GM12878 (cell line): ENCODE data around the gene GCNT2. TPM values are rescaled to one million over a fixed set of nuclear protein-coding genes. Genes with fewer than 3 reads are reported as not detected.

Source experiments
- ATAC-seq: fragments of 200-7000 bp; cut with Tn5 transposase; 3 replicates; pipeline ENCODE4 v1.9.1; 2020; ENCODE audit warnings: mild to moderate bottlenecking, moderate library complexity
- BruUV-seq: library from RNA; stranded (reverse); fragments of 400-500 nt; replicated peaks from 2 replicates; lab custom pipeline; 2021; lab: Mats Ljungman, UMichigan
- CTCF ChIA-PET: fragments of 300-600 bp; sonication (Branson Sonifier 250); formaldehyde crosslinking; extraction: SDS; loops from one replicate; lab custom pipeline; 2021; ENCODE audit warnings: inconsistent platforms; lab: Yijun Ruan, JAX
- POLR2A ChIA-PET: fragments of 350-600 bp; formaldehyde crosslinking; extraction: SDS; loops from one replicate; lab custom pipeline; 2021; ENCODE audit warnings: inconsistent platforms; lab: Charles Lee
- RAD21 ChIA-PET: fragments of 300-600 bp; sonication (Branson Sonifier 250); formaldehyde crosslinking; loops from one replicate; lab custom pipeline; 2023; ENCODE audit warnings: antibody characterized with exemption; ENCODE audit not compliant: unreplicated experiment; lab: Charles Lee
- SMC1A ChIA-PET: fragments of 300-600 bp; sonication (Branson Sonifier 250); formaldehyde crosslinking; loops from one replicate; lab custom pipeline; 2023; ENCODE audit not compliant: unreplicated experiment, uncharacterized antibody; lab: Charles Lee
- DNase-seq: peaks from one replicate; pipeline ENCODE4 v3.0.0-alpha.2; 2011; ENCODE audit warnings: low read depth, low spot score
- FAIRE-seq: peaks from 3 replicates; lab custom pipeline; 2011; peaks lifted over from hg19 to GRCh38; lab: Jason Lieb, UNC
- H2AFZ ChIP-seq: 2 replicates; pipeline ENCODE4 v1.6.0; 2011; ENCODE audit warnings: low read depth, low read length, control low read depth; ENCODE audit not compliant: control insufficient read depth
- H3K27ac ChIP-seq: 2 replicates; pipeline ENCODE4 v1.5.1; 2011; ENCODE audit warnings: control low read depth; ENCODE audit not compliant: control insufficient read depth, insufficient read depth
- H3K27me3 ChIP-seq, 2 experiments: replicated peaks in 1 of 2; 2 replicates each; pipeline versions ENCODE4 v1.6.0 to v1.6.1; 2011; ENCODE audit warnings: low read length in 1 of 2; ENCODE audit not compliant: control insufficient read depth in 2 of 2, insufficient read depth in 2 of 2
- H3K36me3 ChIP-seq, 2 experiments: 2 replicates each; pipeline ENCODE4 v1.5.1; 2011; ENCODE audit warnings: low read length in 1 of 2; ENCODE audit not compliant: control insufficient read depth in 2 of 2, insufficient read depth in 2 of 2
- H3K4me1 ChIP-seq: 2 replicates; pipeline ENCODE4 v1.6.1; 2011; ENCODE audit warnings: mild to moderate bottlenecking, low read length, moderate library complexity, mixed read lengths; ENCODE audit not compliant: control insufficient read depth, insufficient read depth
- H3K4me2 ChIP-seq: 2 replicates; pipeline ENCODE4 v1.6.0; 2011; ENCODE audit warnings: control low read depth; ENCODE audit not compliant: control insufficient read depth, insufficient read depth
- H3K4me3 ChIP-seq: fragments of 200-600 bp; sonication (generic); 2 replicates; pipeline ENCODE4 v1.5.1; 2016
- H3K79me2 ChIP-seq: 2 replicates; pipeline ENCODE4 v1.6.0; 2011; ENCODE audit warnings: low read length; ENCODE audit not compliant: control insufficient read depth, insufficient read depth
- H3K9ac ChIP-seq: 2 replicates; pipeline ENCODE4 v1.8.0; 2011; ENCODE audit warnings: low read length, control low read depth, mixed read lengths; ENCODE audit not compliant: control insufficient read depth, insufficient read depth
- H3K9me3 ChIP-seq: replicated peaks from 3 replicates; pipeline ENCODE4 v1.5.1; 2011; ENCODE audit warnings: mild to moderate bottlenecking, low read length; ENCODE audit not compliant: control insufficient read depth, insufficient read depth
- H4K20me1 ChIP-seq: 2 replicates; pipeline ENCODE4 v1.6.0; 2011; ENCODE audit not compliant: control insufficient read depth, insufficient read depth
- BMI1 ChIP-seq: fragments of 450-650 bp; IDR thresholded peaks from 2 replicates; pipeline ENCODE4 v1.6.1; 2016; ENCODE audit warnings: mild to moderate bottlenecking, moderate library complexity, borderline replicate concordance
- IRF4 ChIP-seq: IDR thresholded peaks from 2 replicates; pipeline ENCODE4 v1.6.1; 2011; ENCODE audit warnings: low read depth, low read length
- NFIC ChIP-seq: IDR thresholded peaks from 2 replicates; pipeline ENCODE4 v1.6.1; 2012; ENCODE audit warnings: low read depth, mild to moderate bottlenecking, inconsistent platforms, low read length, moderate library complexity
- POLR2A ChIP-seq: IDR thresholded peaks from 2 replicates; pipeline ENCODE4 v1.6.1; 2011; ENCODE audit warnings: low read depth, mild to moderate bottlenecking, low read length
- RELA ChIP-seq: fragments of 450-650 bp; IDR thresholded peaks from 2 replicates; pipeline ENCODE4 v1.8.0; 2014; ENCODE audit warnings: borderline replicate concordance; ENCODE audit not compliant: partially characterized antibody
- REST ChIP-seq: IDR thresholded peaks from 2 replicates; pipeline ENCODE4 v1.6.1; 2012; ENCODE audit warnings: mild to moderate bottlenecking, low read depth, low read length
- SMAD1 ChIP-seq: fragments of 450-650 bp; IDR thresholded peaks from 2 replicates; pipeline ENCODE4 v1.6.1; 2018; ENCODE audit warnings: mild to moderate bottlenecking, low read depth; ENCODE audit not compliant: partially characterized antibody
- YBX1 ChIP-seq: fragments of 450-650 bp; IDR thresholded peaks from 2 replicates; pipeline ENCODE4 v1.6.1; 2016; ENCODE audit warnings: antibody characterized with exemption
- WGBS: methylation state at CpG from one replicate; pipeline ENCODE4 v1.1.6; 2016; ENCODE audit warnings: low lambda C conversion rate; ENCODE audit not compliant: insufficient replicate concordance, insufficient coverage; ENCODE audit errors: missing lambda C conversion rate; 5-methylcytosine and 5-hydroxymethylcytosine counted together
- in situ Hi-C: fragments of 300-500 bp; cut with MboI; formaldehyde crosslinking; loops from 9 replicates; pipeline ENCODE4 v1.14.3; 2018; ENCODE audit warnings: mixed read lengths
- intact Hi-C: fragments of 100-400 bp; cut with micrococcal nuclease; formaldehyde crosslinking; loops from one replicate; pipeline ENCODE4 v1.14.2; 2022; ENCODE audit not compliant: unreplicated experiment
- polyA plus RNA-seq, 11 experiments: library from polyadenylated mRNA; depleted of rRNA in 4 of 11; unstranded in 6 of 11; stranded (reverse) in 5 of 11; fragments of >200 nt; fragmentation: Nextera tagmentation in 4 of 11; fragmentation: Illumina TruSeq in 1 of 11; extraction: Ambion mirVana in 4 of 11; extraction: Trizol in 1 of 11; gene quantifications; 1 replicate in 1 of 11; 2 replicates in 10 of 11; pipeline versions ENCODE4 v1.2.1 to v1.2.3, GENCODE V29; 2011 to 2016; ENCODE audit warnings: inconsistent platforms in 2 of 11, missing spikeins in 2 of 11, low read depth in 1 of 11
- small RNA-seq: library from RNA; depleted of rRNA; stranded (forward); fragments of <200 nt; gene quantifications from one replicate; pipeline ENCODE3, GENCODE V24; 2014
- total RNA-seq, 4 experiments: library from RNA; depleted of rRNA in 3 of 4; stranded (reverse); fragments of >200 nt in 3 of 4; fragmentation: Illumina TruSeq in 1 of 4; extraction: Trizol in 1 of 4; gene quantifications; 2 replicates each; pipeline versions ENCODE4 v1.2.1 to v1.2.3, GENCODE V29; 2013 to 2021
- TF ChIP-seq, protein P1 (sequence below): IDR thresholded peaks from 2 replicates; pipeline ENCODE4 v1.6.1; 2011; ENCODE audit warnings: low read depth, low read length, improper control_type of control experiment, borderline replicate concordance

The GCNT2 gene
- total and polyA plus RNA-seq, 10 of the 15 experiments (the other 5 are each of a cell fraction or from before 2014, with no cell fraction given), result 5.0 to 21.6 (median 11.9) TPM

GRCh38 chr6:10678456-10678855 lies 157.3 kb downstream of the GCNT2 start:
- ChIA-PET POLR2A (no interaction called here), CTCF (no interaction called here), RAD21 (no interaction called here), SMC1A (no interaction called here)
- Histone ChIP-seq H2AFZ (no peak overlapping the region), H3K27me3 (no peaks in the 10 kb centered on the region), H3K36me3 (no peaks in the 10 kb centered on the region), H3K4me1 (no peaks in the 10 kb centered on the region), H3K9me3 (no peaks in the 10 kb centered on the region), H3K9ac (no peak overlapping the region), H4K20me1 (no peaks in the 10 kb centered on the region), H3K27ac (no peak overlapping the region), H3K4me2 (no peak overlapping the region), H3K79me2 (no peaks in the 10 kb centered on the region), H3K4me3 (no peak overlapping the region)
- FAIRE-seq (no peak), DNase-seq (no peak), ATAC-seq (no peak)
- no peak for TF ChIP-seq RELA
- no peak for TF ChIP-seq NFIC
- no peak for TF ChIP-seq YBX1
- TF ChIP-seq, protein P1, sequence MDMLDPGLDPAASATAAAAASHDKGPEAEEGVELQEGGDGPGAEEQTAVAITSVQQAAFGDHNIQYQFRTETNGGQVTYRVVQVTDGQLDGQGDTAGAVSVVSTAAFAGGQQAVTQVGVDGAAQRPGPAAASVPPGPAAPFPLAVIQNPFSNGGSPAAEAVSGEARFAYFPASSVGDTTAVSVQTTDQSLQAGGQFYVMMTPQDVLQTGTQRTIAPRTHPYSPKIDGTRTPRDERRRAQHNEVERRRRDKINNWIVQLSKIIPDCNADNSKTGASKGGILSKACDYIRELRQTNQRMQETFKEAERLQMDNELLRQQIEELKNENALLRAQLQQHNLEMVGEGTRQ, result no peak
- TF ChIP-seq POLR2A, result no peak
- no peak for TF ChIP-seq BMI1
- no peak for TF ChIP-seq IRF4
- no peak for TF ChIP-seq REST
- no peak for TF ChIP-seq SMAD1
- in situ Hi-C loops, result no loop called here
- 61% methylated on average over 4 of the region's 4 CpGs for WGBS
- intact Hi-C loops, result no loop called here
- no TSS peak for BruUV-seq

Small RNA genes lying within 50 kb of the gene (small RNA-seq; reads per million reads assigned to genes)
- not detected for gene RF00019

Other genes with a start within 250 kb of the GCNT2 start
- gene TFAP2A, start 106.3 kb upstream of the GCNT2 start, total RNA-seq (2014; rRNA removed), result 0.06 TPM in 1 of 2 replicates, not detected in the other
- 0.23 TPM in 1 of 2 replicates, not detected in the other for gene TFAP2A, start 106.3 kb upstream of the GCNT2 start, total RNA-seq (2014; rRNA removed; fragmentation: Illumina TruSeq; extraction: Trizol)
- 0.21 and 0.46 TPM in 2 replicates for gene TFAP2A, start 106.3 kb upstream of the GCNT2 start, total RNA-seq (2021)
- gene TFAP2A, start 106.3 kb upstream of the GCNT2 start, polyA plus RNA-seq (2011; rRNA removed), result 0.32 and 0.33 TPM in 2 replicates
- 0.06 and 0.21 TPM in 2 replicates for gene TFAP2A, start 106.3 kb upstream of the GCNT2 start, polyA plus RNA-seq (2014; fragmentation: Illumina TruSeq; extraction: Trizol)
- under 1 TPM in 1 of 2 experiments, not detected in 1; 0.05 TPM for gene TFAP2A, start 106.3 kb upstream of the GCNT2 start, polyA plus RNA-seq (2014; fragmentation: Nextera tagmentation; extraction: Ambion mirVana)
- 0.14 TPM in 1 of 2 replicates, not detected in the other for gene TFAP2A, start 106.3 kb upstream of the GCNT2 start, polyA plus RNA-seq (2014; rRNA removed)
- gene TFAP2A, start 106.3 kb upstream of the GCNT2 start, polyA plus RNA-seq (2016; fragmentation: Nextera tagmentation; extraction: Ambion mirVana), result not detected
- 2.7 and 3.3 TPM in 2 replicates for gene C6orf52, start 173.3 kb downstream of the GCNT2 start, total RNA-seq (2014; rRNA removed)
- gene C6orf52, start 173.3 kb downstream of the GCNT2 start, total RNA-seq (2014; rRNA removed; fragmentation: Illumina TruSeq; extraction: Trizol), result 2.8 and 4.1 TPM in 2 replicates
- 3.0 and 3.2 TPM in 2 replicates for gene C6orf52, start 173.3 kb downstream of the GCNT2 start, total RNA-seq (2021)
- gene C6orf52, start 173.3 kb downstream of the GCNT2 start, polyA plus RNA-seq (2011; rRNA removed), result 5.5 and 6.0 TPM in 2 replicates
- gene C6orf52, start 173.3 kb downstream of the GCNT2 start, polyA plus RNA-seq (2014; fragmentation: Illumina TruSeq; extraction: Trizol), result 4.3 and 5.7 TPM in 2 replicates
- gene C6orf52, start 173.3 kb downstream of the GCNT2 start, polyA plus RNA-seq (2014; fragmentation: Nextera tagmentation; extraction: Ambion mirVana), result 10 to 100 TPM; 13.1 to 15.1 TPM
- gene C6orf52, start 173.3 kb downstream of the GCNT2 start, polyA plus RNA-seq (2014; rRNA removed), result 1.7 and 2.9 TPM in 2 replicates
- gene C6orf52, start 173.3 kb downstream of the GCNT2 start, polyA plus RNA-seq (2016; fragmentation: Nextera tagmentation; extraction: Ambion mirVana), result 1 to 10 TPM; 7.4 to 9.3 TPM
- 26.3 and 27.4 TPM in 2 replicates for gene PAK1IP1, start 173.6 kb downstream of the GCNT2 start, total RNA-seq (2014; rRNA removed)
- 43.8 and 44.1 TPM in 2 replicates for gene PAK1IP1, start 173.6 kb downstream of the GCNT2 start, total RNA-seq (2014; rRNA removed; fragmentation: Illumina TruSeq; extraction: Trizol)
- gene PAK1IP1, start 173.6 kb downstream of the GCNT2 start, total RNA-seq (2021), result 25.9 and 26.0 TPM in 2 replicates
- 36.6 and 46.4 TPM in 2 replicates for gene PAK1IP1, start 173.6 kb downstream of the GCNT2 start, polyA plus RNA-seq (2011; rRNA removed)
- gene PAK1IP1, start 173.6 kb downstream of the GCNT2 start, polyA plus RNA-seq (2014; fragmentation: Illumina TruSeq; extraction: Trizol), result 51.4 and 58.8 TPM in 2 replicates
- 10 to 100 TPM; 86.1 to 98.5 TPM for gene PAK1IP1, start 173.6 kb downstream of the GCNT2 start, polyA plus RNA-seq (2014; fragmentation: Nextera tagmentation; extraction: Ambion mirVana)
- 23.3 and 26.2 TPM in 2 replicates for gene PAK1IP1, start 173.6 kb downstream of the GCNT2 start, polyA plus RNA-seq (2014; rRNA removed)
- 10 to 100 TPM; 71.0 to 73.0 TPM for gene PAK1IP1, start 173.6 kb downstream of the GCNT2 start, polyA plus RNA-seq (2016; fragmentation: Nextera tagmentation; extraction: Ambion mirVana)
- gene TMEM14C, start 201.7 kb downstream of the GCNT2 start, total RNA-seq (2014; rRNA removed), result 72.9 and 80.4 TPM in 2 replicates
- gene TMEM14C, start 201.7 kb downstream of the GCNT2 start, total RNA-seq (2014; rRNA removed; fragmentation: Illumina TruSeq; extraction: Trizol), result 66.0 and 71.7 TPM in 2 replicates
- gene TMEM14C, start 201.7 kb downstream of the GCNT2 start, total RNA-seq (2021), result 67.1 and 75.1 TPM in 2 replicates
- gene TMEM14C, start 201.7 kb downstream of the GCNT2 start, polyA plus RNA-seq (2011; rRNA removed), result 164 and 234 TPM in 2 replicates
- gene TMEM14C, start 201.7 kb downstream of the GCNT2 start, polyA plus RNA-seq (2014; fragmentation: Illumina TruSeq; extraction: Trizol), result 87.2 and 98.3 TPM in 2 replicates
- gene TMEM14C, start 201.7 kb downstream of the GCNT2 start, polyA plus RNA-seq (2014; fragmentation: Nextera tagmentation; extraction: Ambion mirVana), result 100 to 1,000 TPM; 169 to 224 TPM
- 77.9 and 103 TPM in 2 replicates for gene TMEM14C, start 201.7 kb downstream of the GCNT2 start, polyA plus RNA-seq (2014; rRNA removed)
- 100 to 1,000 TPM; 199 to 207 TPM for gene TMEM14C, start 201.7 kb downstream of the GCNT2 start, polyA plus RNA-seq (2016; fragmentation: Nextera tagmentation; extraction: Ambion mirVana)
- gene TMEM14B, start 226.5 kb downstream of the GCNT2 start, total RNA-seq (2014; rRNA removed), result 88.5 and 97.1 TPM in 2 replicates
- gene TMEM14B, start 226.5 kb downstream of the GCNT2 start, total RNA-seq (2014; rRNA removed; fragmentation: Illumina TruSeq; extraction: Trizol), result 93.2 and 94.0 TPM in 2 replicates
- 80.5 and 90.0 TPM in 2 replicates for gene TMEM14B, start 226.5 kb downstream of the GCNT2 start, total RNA-seq (2021)
- gene TMEM14B, start 226.5 kb downstream of the GCNT2 start, polyA plus RNA-seq (2011; rRNA removed), result 167 and 257 TPM in 2 replicates
- gene TMEM14B, start 226.5 kb downstream of the GCNT2 start, polyA plus RNA-seq (2014; fragmentation: Illumina TruSeq; extraction: Trizol), result 95.9 and 117 TPM in 2 replicates
- gene TMEM14B, start 226.5 kb downstream of the GCNT2 start, polyA plus RNA-seq (2014; fragmentation: Nextera tagmentation; extraction: Ambion mirVana), result 100 to 1,000 TPM; 366 to 399 TPM
- 91.6 and 105 TPM in 2 replicates for gene TMEM14B, start 226.5 kb downstream of the GCNT2 start, polyA plus RNA-seq (2014; rRNA removed)
- 100 to 1,000 TPM; 292 to 297 TPM for gene TMEM14B, start 226.5 kb downstream of the GCNT2 start, polyA plus RNA-seq (2016; fragmentation: Nextera tagmentation; extraction: Ambion mirVana)